ENCODE results near the gene EPHA6.

EPHA6 gene

GRCh38 chr3:97037294-97037943, 223.0 kb downstream of the EPHA6 start:
- no peak for DNase-seq

- DNase-seq: no peak
These were observed 229.0 kb downstream of the EPHA6 start for GRCh38 chr3:97043411-97043810.

- DNase-seq: no peak
These were observed 243.0 kb downstream of the EPHA6 start for GRCh38 chr3:97057365-97057764.

- no peak for DNase-seq
These were observed 244.8 kb downstream of the EPHA6 start for GRCh38 chr3:97059168-97059567.

GRCh38 chr3:97066531-97066930, 252.1 kb downstream of the EPHA6 start:
- no peak for DNase-seq

- no peak for DNase-seq
These were observed 255.9 kb downstream of the EPHA6 start for GRCh38 chr3:97070302-97070701.

GRCh38 chr3:97074546-97074945, 260.2 kb downstream of the EPHA6 start:
- DNase-seq: no peak

GRCh38 chr3:97076673-97077072, 262.3 kb downstream of the EPHA6 start:
- DNase-seq: no peak

GRCh38 chr3:97089621-97090020, 275.2 kb downstream of the EPHA6 start:
- no peak for DNase-seq

GRCh38 chr3:97102641-97103040, 288.2 kb downstream of the EPHA6 start:
- DNase-seq: no peak

- DNase-seq: no peak
These were observed 291.7 kb downstream of the EPHA6 start for GRCh38 chr3:97105989-97106651.

GRCh38 chr3:97106652-97106989, 292.2 kb downstream of the EPHA6 start:
- no peak for DNase-seq

GRCh38 chr3:97108136-97108535, 293.7 kb downstream of the EPHA6 start:
- no peak for DNase-seq

- no peak for DNase-seq
These were observed 296.9 kb downstream of the EPHA6 start for GRCh38 chr3:97111244-97111643.

GRCh38 chr3:97121386-97121785, 307.0 kb downstream of the EPHA6 start:
- no peak for DNase-seq

GRCh38 chr3:97125902-97126499, 311.6 kb downstream of the EPHA6 start:
- no peak for DNase-seq

- no peak for DNase-seq
These were observed 317.1 kb downstream of the EPHA6 start for GRCh38 chr3:97131476-97131875.

GRCh38 chr3:97138914-97139541, 324.6 kb downstream of the EPHA6 start:
- no peak for DNase-seq

- no peak for DNase-seq
These were observed 334.5 kb downstream of the EPHA6 start for GRCh38 chr3:97148931-97149330.

GRCh38 chr3:97161169-97161568, 346.8 kb downstream of the EPHA6 start:
- DNase-seq: no peak

GRCh38 chr3:97177242-97177641, 362.8 kb downstream of the EPHA6 start:
- DNase-seq: no peak

GRCh38 chr3:97181704-97182103, 367.3 kb downstream of the EPHA6 start:
- DNase-seq: no peak

- no peak for DNase-seq
These were observed 373.4 kb downstream of the EPHA6 start for GRCh38 chr3:97187771-97188170.

GRCh38 chr3:97189835-97190234, 375.4 kb downstream of the EPHA6 start:
- no peak for DNase-seq
